PFSK-1 (cell line): ENCODE measurements around the gene S100A2.

ENCODE experiments used
- FOXP2 ChIP-seq: optimal IDR thresholded peaks from 2 replicates; pipeline ENCODE3; 2011; ENCODE audit warnings: borderline replicate concordance, control low read depth, inconsistent platforms; ENCODE audit not compliant: insufficient read depth; ENCODE audit errors: extremely low read length, extremely low read depth
- POLR2AphosphoS5 ChIP-seq: IDR thresholded peaks from 2 replicates; pipeline ENCODE4 v1.6.1; 2012; ENCODE audit warnings: low read depth, mild to moderate bottlenecking, control low read depth, low read length, moderate library complexity
- REST ChIP-seq, 2 experiments: IDR thresholded peaks; 2 replicates each; pipeline versions ENCODE4 v1.6.1 to v1.8.0; 2011 to 2012; ENCODE audit warnings: low read depth in 2 of 2, low read length in 2 of 2, control low read depth in 1 of 2, inconsistent platforms in 1 of 2, mild to moderate bottlenecking in 1 of 2, moderate library complexity in 1 of 2; ENCODE audit not compliant: insufficient read depth in 1 of 2
- SIN3A ChIP-seq: IDR thresholded peaks from 2 replicates; pipeline ENCODE4 v1.6.1; 2012; ENCODE audit warnings: mild to moderate bottlenecking, low read length, moderate library complexity, borderline replicate concordance; ENCODE audit not compliant: insufficient read depth
- TAF1 ChIP-seq: IDR thresholded peaks from 2 replicates; pipeline ENCODE4 v1.6.1; 2012; ENCODE audit warnings: low read length, control low read depth, borderline replicate concordance; ENCODE audit not compliant: insufficient read depth

Gene S100A2

GRCh38 chr1:153546371-153546770 lies 19.3 kb downstream of the S100A2 start:
- no peak for TF ChIP-seq SIN3A
- TF ChIP-seq FOXP2, result no peak
- no peak for TF ChIP-seq TAF1
- TF ChIP-seq POLR2AphosphoS5, result no peak
- TF ChIP-seq REST (IDR thresholded peaks at IDR 0.05; ENCODE audit: insufficient read depth in 1 of 2, low read depth in 2 of 2, low read length in 2 of 2), result no peak

GRCh38 chr1:153545067-153546055 lies 20.3 kb downstream of the S100A2 start, which contains the start of gene S100A4:
S100A4 (minus strand) TSS chr1:153545806; CDS start chr1:153544794, 1,012 bp downstream.
- TF ChIP-seq REST (IDR thresholded peaks at IDR 0.05; ENCODE audit: insufficient read depth in 1 of 2, low read depth in 2 of 2, low read length in 2 of 2) (no peak), TAF1 (no peak), POLR2AphosphoS5 (no peak), SIN3A (no peak), FOXP2 (no peak)

- TF ChIP-seq FOXP2, result no peak
- no peak for TF ChIP-seq TAF1
- TF ChIP-seq POLR2AphosphoS5, result no peak; the same call in 1 of the 2 replicates
- no peak for TF ChIP-seq SIN3A
- TF ChIP-seq REST (IDR thresholded peaks at IDR 0.05; ENCODE audit: insufficient read depth in 1 of 2, low read depth in 2 of 2, low read length in 2 of 2), result no peak
Observed at GRCh38 chr1:153544453-153545066, 21.1 kb downstream of the S100A2 start.

GRCh38 chr1:153543736-153544135 lies 21.9 kb downstream of the S100A2 start:
- no peak for TF ChIP-seq TAF1
- no peak for TF ChIP-seq SIN3A
- TF ChIP-seq FOXP2, result no peak
- no peak for TF ChIP-seq REST (IDR thresholded peaks at IDR 0.05; ENCODE audit: insufficient read depth in 1 of 2, low read depth in 2 of 2, low read length in 2 of 2)
- TF ChIP-seq POLR2AphosphoS5, result no peak
